B cell (primary cell): ENCODE data around the gene LMAN1L. TPM values are rescaled to one million over a fixed set of nuclear protein-coding genes. Genes with fewer than 3 reads are reported as not detected.

Experiments used
- ATAC-seq: fragments of 200-7000 bp; cut with Tn5 transposase; one replicate; pipeline ENCODE4 v1.10.0; 2021; ENCODE audit warnings: low read depth, mild to moderate bottlenecking, moderate number of reproducible peaks, moderate library complexity
- CTCF ChIA-PET: fragments of 350-600 bp; sonication (Branson Sonifier 250); formaldehyde crosslinking; loops from one replicate; lab custom pipeline; 2021; ENCODE audit warnings: antibody characterized with exemption, inconsistent platforms; lab: Charles Lee
- POLR2A ChIA-PET: fragments of 350-600 bp; sonication (Branson Sonifier 250); formaldehyde crosslinking; loops from one replicate; lab custom pipeline; 2021; ENCODE audit warnings: antibody characterized with exemption; lab: Charles Lee
- DNase-seq: peaks from one replicate; pipeline ENCODE4 v3.0.0; 2013
- H2AFZ ChIP-seq: 2 replicates; pipeline ENCODE4 v1.6.1; 2012; ENCODE audit warnings: mild to moderate bottlenecking, low read depth, low read length; ENCODE audit not compliant: insufficient read depth, poor library complexity, severe bottlenecking
- H3K27ac ChIP-seq, 2 donors: 1 replicate in 1 of 2; 2 replicates in 1 of 2; pipeline ENCODE4 v1.5.1; 2012 to 2013; ENCODE audit warnings: low read length in 2 of 2, mild to moderate bottlenecking in 2 of 2, moderate library complexity in 1 of 2
- H3K27me3 ChIP-seq, 4 experiments: fragments of 200-600 bp in 1 of 4; sonication (generic) in 1 of 4; replicated peaks in 1 of 4; 1 replicate in 2 of 4; 2 replicates in 2 of 4; pipeline versions ENCODE4 v1.6.1 to v1.7.0; 2013 to 2016; ENCODE audit warnings: low read length in 3 of 4, mild to moderate bottlenecking in 2 of 4, mixed read lengths in 1 of 4, moderate library complexity in 1 of 4; ENCODE audit not compliant: insufficient read depth in 4 of 4, control insufficient read depth in 3 of 4; ENCODE audit errors: control extremely low read depth in 1 of 4
- H3K36me3 ChIP-seq, 2 experiments: replicated peaks in 1 of 2; 1 replicate in 1 of 2; 2 replicates in 1 of 2; pipeline versions ENCODE4 v1.6.1 to v1.7.1; 2013; ENCODE audit warnings: low read length in 1 of 2; ENCODE audit not compliant: insufficient read depth in 2 of 2, control insufficient read depth in 1 of 2; ENCODE audit errors: control extremely low read depth in 1 of 2, extremely low read depth in 1 of 2
- H3K4me1 ChIP-seq, 2 donors: fragments of 200-600 bp in 1 of 2; sonication (generic) in 1 of 2; 1 replicate in 1 of 2; 2 replicates in 1 of 2; pipeline versions ENCODE4 v1.5.1 to v1.6.1; 2013 to 2017; ENCODE audit warnings: low read length in 2 of 2; ENCODE audit not compliant: control insufficient read depth in 2 of 2, insufficient read depth in 2 of 2
- H3K4me2 ChIP-seq: replicated peaks from 2 replicates; pipeline ENCODE3; 2012; ENCODE audit warnings: mild to moderate bottlenecking, low read depth, low read length; ENCODE audit not compliant: poor library complexity, severe bottlenecking
- H3K4me3 ChIP-seq, 5 experiments: fragments of 200-600 bp in 1 of 5; sonication (generic) in 1 of 5; 1 replicate in 3 of 5; 2 replicates in 2 of 5; pipeline versions ENCODE4 v1.5.1 to v1.7.0; 2011 to 2016; ENCODE audit warnings: low read length in 4 of 5, mild to moderate bottlenecking in 4 of 5, low read depth in 2 of 5, control low read depth in 1 of 5, moderate library complexity in 1 of 5; ENCODE audit not compliant: insufficient read depth in 1 of 5; ENCODE audit errors: control extremely low read depth in 1 of 5, extremely low read depth in 1 of 5
- H3K79me2 ChIP-seq: fragments of 200-600 bp; sonication (generic); one replicate; pipeline ENCODE4 v1.6.0; 2016; ENCODE audit warnings: low read length; ENCODE audit not compliant: control insufficient read depth, insufficient read depth
- H3K9ac ChIP-seq: fragments of 200-600 bp; sonication (generic); 2 replicates; pipeline ENCODE4 v1.6.1; 2017; ENCODE audit warnings: mild to moderate bottlenecking, low read length, moderate library complexity
- H3K9me3 ChIP-seq, 3 donors: one replicate each; pipeline versions ENCODE4 v1.6.1 to v1.7.1; 2013; ENCODE audit warnings: low read length in 2 of 3; ENCODE audit not compliant: control insufficient read depth in 2 of 3, insufficient read depth in 1 of 3; ENCODE audit errors: control extremely low read depth in 1 of 3
- H4K20me1 ChIP-seq: 2 replicates; pipeline ENCODE4 v1.6.0; 2012; ENCODE audit warnings: mild to moderate bottlenecking, low read length; ENCODE audit not compliant: insufficient read depth, control insufficient read depth, poor library complexity, severe bottlenecking
- H3K27ac Mint-ChIP-seq: one replicate; pipeline ENCODE4 v1.8.0; 2021; ENCODE audit warnings: mixed read lengths
- H3K27me3 Mint-ChIP-seq: one replicate; pipeline ENCODE4 v1.8.0; 2021; ENCODE audit warnings: mixed read lengths
- H3K4me1 Mint-ChIP-seq: one replicate; pipeline ENCODE4 v1.8.0; 2021; ENCODE audit warnings: mixed read lengths
- H3K4me3 Mint-ChIP-seq: one replicate; pipeline ENCODE4 v1.8.0; 2021; ENCODE audit warnings: mixed read lengths
- H3K9me3 Mint-ChIP-seq: one replicate; pipeline ENCODE4 v1.8.0; 2022; ENCODE audit warnings: mixed read lengths; ENCODE audit not compliant: insufficient read depth
- EZH2 ChIP-seq: IDR thresholded peaks from 2 replicates; pipeline ENCODE4 v1.6.1; 2012; ENCODE audit warnings: borderline replicate concordance, low read depth, mild to moderate bottlenecking, moderate library complexity, low read length; ENCODE audit not compliant: insufficient read depth, poor library complexity, severe bottlenecking
- WGBS: methylation state at CpG from one replicate; pipeline ENCODE4 v1.1.5; 2013; ENCODE audit warnings: missing lambda C conversion rate; ENCODE audit not compliant: insufficient coverage; 5-methylcytosine and 5-hydroxymethylcytosine counted together
- intact Hi-C: fragments of 100-400 bp; cut with micrococcal nuclease; formaldehyde crosslinking; loops from one replicate; pipeline ENCODE4 v1.10.0; 2022
- polyA plus RNA-seq: library from polyadenylated mRNA; depleted of rRNA; stranded (reverse); fragments of >200 nt; gene quantifications from 2 replicates; pipeline ENCODE4 v1.2.3, GENCODE V29; 2012
- total RNA-seq, 2 donors: library from RNA; stranded (reverse); fragments of 120-200 nt in 1 of 2; gene quantifications; 1 replicate in 1 of 2; 2 replicates in 1 of 2; pipeline versions ENCODE4 v1.2.3 to v1.2.4, GENCODE V29; 2013 to 2022
- TF ChIP-seq, protein P1 (sequence below): fragments of 200-600 bp; IDR thresholded peaks from one replicate; pipeline ENCODE4 v1.8.0; 2022; ENCODE audit warnings: antibody characterized with exemption, mild to moderate bottlenecking

The LMAN1L gene
- total and polyA plus RNA-seq, 2 donors (not counting 1 experiment from before 2014, with no cell fraction given), result 0.60 to 1.1 TPM

DNA sequence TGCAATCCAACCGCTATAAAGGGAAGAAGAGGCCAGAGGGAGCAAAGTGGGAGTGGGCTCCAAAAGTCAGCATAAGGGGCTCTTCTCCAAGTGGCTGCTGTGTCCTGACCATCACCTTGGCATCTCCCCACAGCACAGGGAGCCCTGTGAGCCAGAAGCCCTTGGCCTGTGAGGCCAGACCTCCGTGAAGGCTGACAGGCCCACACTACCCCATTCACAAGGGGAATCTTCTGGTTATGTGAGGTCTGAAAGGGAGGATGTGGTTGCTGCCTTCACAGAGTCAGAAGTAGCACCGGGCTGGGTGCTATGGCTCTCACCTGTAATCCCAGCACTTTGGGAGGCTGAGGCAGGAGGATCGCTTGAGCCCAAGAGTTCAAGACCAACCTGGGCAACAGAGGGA is 32.9 kb downstream of the LMAN1L start:
- peak overlapping the region; percentile 24 to 81 for H3K27ac ChIP-seq
- no peaks in the 10 kb centered on the region for H3K27me3 ChIP-seq
- peaks cover 46% of the 10 kb centered on the region for H3K4me1 Mint-ChIP-seq
- DNase-seq (no peak), ATAC-seq (no peak)
- no peak for TF ChIP-seq EZH2
- TF ChIP-seq, protein P1, sequence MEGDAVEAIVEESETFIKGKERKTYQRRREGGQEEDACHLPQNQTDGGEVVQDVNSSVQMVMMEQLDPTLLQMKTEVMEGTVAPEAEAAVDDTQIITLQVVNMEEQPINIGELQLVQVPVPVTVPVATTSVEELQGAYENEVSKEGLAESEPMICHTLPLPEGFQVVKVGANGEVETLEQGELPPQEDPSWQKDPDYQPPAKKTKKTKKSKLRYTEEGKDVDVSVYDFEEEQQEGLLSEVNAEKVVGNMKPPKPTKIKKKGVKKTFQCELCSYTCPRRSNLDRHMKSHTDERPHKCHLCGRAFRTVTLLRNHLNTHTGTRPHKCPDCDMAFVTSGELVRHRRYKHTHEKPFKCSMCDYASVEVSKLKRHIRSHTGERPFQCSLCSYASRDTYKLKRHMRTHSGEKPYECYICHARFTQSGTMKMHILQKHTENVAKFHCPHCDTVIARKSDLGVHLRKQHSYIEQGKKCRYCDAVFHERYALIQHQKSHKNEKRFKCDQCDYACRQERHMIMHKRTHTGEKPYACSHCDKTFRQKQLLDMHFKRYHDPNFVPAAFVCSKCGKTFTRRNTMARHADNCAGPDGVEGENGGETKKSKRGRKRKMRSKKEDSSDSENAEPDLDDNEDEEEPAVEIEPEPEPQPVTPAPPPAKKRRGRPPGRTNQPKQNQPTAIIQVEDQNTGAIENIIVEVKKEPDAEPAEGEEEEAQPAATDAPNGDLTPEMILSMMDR, result no peak
- peak overlapping the region; percentile 48 for H3K4me2 ChIP-seq
- peaks cover 1 to 36% of the 10 kb centered on the region in 2 experiments for H3K36me3 ChIP-seq
- H3K4me3 ChIP-seq, result no peak overlapping the region
- H2AFZ ChIP-seq, result peak overlapping the region; percentile 46
- ChIA-PET POLR2A (no interaction called here), CTCF (no interaction called here)
- no peaks in the 10 kb centered on the region for H3K9me3 ChIP-seq
- H3K27ac Mint-ChIP-seq, result peak overlapping the region; percentile 90
- H3K9me3 Mint-ChIP-seq, result no peaks in the 10 kb centered on the region
- no peaks in the 10 kb centered on the region for H4K20me1 ChIP-seq
- H3K27me3 Mint-ChIP-seq, result no peaks in the 10 kb centered on the region
- intact Hi-C loops, result no loop called here
- WGBS, result 75% methylated on average over 2 of the region's 4 CpGs
- H3K4me3 Mint-ChIP-seq, result peak overlapping the region; percentile 45
- H3K4me1 ChIP-seq, result peaks cover 26 to 40% of the 10 kb centered on the region in 2 donors
- no peak overlapping the region for H3K9ac ChIP-seq
- H3K79me2 ChIP-seq, result peaks cover 7% of the 10 kb centered on the region

DNA sequence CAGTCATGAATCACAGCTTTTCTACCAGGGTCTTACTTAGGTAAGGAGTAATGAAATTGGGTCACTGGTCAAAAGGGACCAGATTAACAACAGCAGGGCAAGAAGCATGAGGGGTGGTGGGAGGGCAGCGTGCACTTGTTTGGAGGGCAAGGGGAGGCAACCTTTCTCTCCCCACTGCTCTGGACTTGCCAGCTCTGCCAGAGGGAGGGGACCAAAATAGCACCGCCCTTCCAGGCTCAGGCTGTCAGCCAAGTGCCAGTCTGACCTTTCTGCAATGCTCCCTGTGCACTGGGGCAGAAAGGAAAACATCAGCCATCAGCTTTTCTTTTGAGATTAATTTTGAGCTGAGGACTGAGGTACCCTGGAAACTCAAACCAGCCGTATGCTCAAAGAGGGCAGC is 34.8 kb downstream of the LMAN1L start:
- no peak for DNase-seq
- Histone ChIP-seq H3K27me3 (no peaks in the 10 kb centered on the region), H3K4me1 (peaks cover 19 to 31% of the 10 kb centered on the region in 2 donors), H3K9me3 (no peaks in the 10 kb centered on the region), H3K4me2 (no peak overlapping the region), H3K36me3 (peaks cover 1 to 55% of the 10 kb centered on the region in 2 experiments), H3K4me3 (no peak overlapping the region), H4K20me1 (peaks cover 6% of the 10 kb centered on the region), H3K27ac (no peak overlapping the region), H3K79me2 (peaks cover 3% of the 10 kb centered on the region), H3K9ac (no peak overlapping the region), H2AFZ (no peak overlapping the region)
- POLR2A ChIA-PET, result no interaction called here
- Mint-ChIP-seq H3K4me3 (no peak overlapping the region), H3K27ac (peak overlapping the region; percentile 35), H3K27me3 (no peaks in the 10 kb centered on the region), H3K4me1 (peaks cover 32% of the 10 kb centered on the region), H3K9me3 (no peaks in the 10 kb centered on the region)
- 97% methylated on average over 2 of the region's 3 CpGs for WGBS
- no peak for ATAC-seq
- CTCF ChIA-PET, result interaction anchor here (0.7 to 1.4 kb wide), 4 partner anchors 15 to 76 kb away, joined by 3 to 5 read pairs (median 3); no protein-coding TSS in a partner anchor
- TF ChIP-seq EZH2, result no peak
- TF ChIP-seq, protein P1, result no peak
- intact Hi-C loops, result no loop called here
